HG03575 (cell line): ENCODE data around the gene CLCC1.
"Not testable (repeated sequence)": the region's sequence is repeated elsewhere in the genome, so short reads cannot be mapped to it uniquely, and the experiment has no call there.

Source experiments
- ATAC-seq: cut with Tn5 transposase; IDR thresholded peaks from one replicate; pipeline ENCODE4 v1.9.1; 2021; ENCODE audit not compliant: unreplicated experiment, insufficient number of reproducible peaks, low FRiP score; ENCODE audit errors: extremely low read depth

Gene CLCC1

GRCh38 chr1:108927565-108927964 lies 35.7 kb downstream of the CLCC1 start:
- not testable (repeated sequence) for ATAC-seq

- ATAC-seq, result no peak
Measured at GRCh38 chr1:108925920-108926319, 37.4 kb downstream of the CLCC1 start.

- ATAC-seq, result no peak
Measured at GRCh38 chr1:108916788-108917187, 46.5 kb downstream of the CLCC1 start.
